ENCODE data around the gene BECN2.

BECN2 gene

GRCh38 chr1:241957692-241958494 lies at the start of gene BECN2:
BECN2 (plus strand) TSS chr1:241957767; CDS start chr1:241957767, 0 bp downstream.
- no peak for DNase-seq

GRCh38 chr1:241916196-241916595 lies 41.4 kb upstream of the BECN2 start:
- no peak for DNase-seq

- no peak for DNase-seq
These were observed 40.1 kb upstream of the BECN2 start for GRCh38 chr1:241917487-241917886.

- DNase-seq = no peak
These were observed 38.7 kb upstream of the BECN2 start for GRCh38 chr1:241918879-241919278.

GRCh38 chr1:241924080-241924808 lies 33.3 kb upstream of the BECN2 start:
- no peak for DNase-seq

- no peak for DNase-seq
These were observed 31.4 kb upstream of the BECN2 start for GRCh38 chr1:241926141-241926540.

- no peak for DNase-seq
These were observed 30.2 kb upstream of the BECN2 start for GRCh38 chr1:241927321-241927720.

GRCh38 chr1:241932845-241933244 lies 24.7 kb upstream of the BECN2 start:
- no peak for DNase-seq

GRCh38 chr1:241934201-241934848 lies 23.2 kb upstream of the BECN2 start:
- DNase-seq = no peak

GRCh38 chr1:241934866-241935265 lies 22.7 kb upstream of the BECN2 start:
- no peak for DNase-seq

- DNase-seq = no peak
These were observed 17.8 kb upstream of the BECN2 start for GRCh38 chr1:241939798-241940197.

- no peak for DNase-seq
These were observed 14.8 kb upstream of the BECN2 start for GRCh38 chr1:241942738-241943137.

GRCh38 chr1:241944300-241944699 lies 13.3 kb upstream of the BECN2 start:
- DNase-seq = no peak

- DNase-seq = no peak
These were observed 10.2 kb upstream of the BECN2 start for GRCh38 chr1:241947354-241947753.

- DNase-seq = no peak
These were observed 7.2 kb upstream of the BECN2 start for GRCh38 chr1:241950390-241950789.

- DNase-seq = no peak
These were observed 4.6 kb downstream of the BECN2 start for GRCh38 chr1:241962153-241962552.

GRCh38 chr1:241963722-241964121 lies 6.2 kb downstream of the BECN2 start:
- no peak for DNase-seq

GRCh38 chr1:241964550-241965282 lies 7.1 kb downstream of the BECN2 start:
- no peak for DNase-seq

GRCh38 chr1:241968611-241969010 lies 11.0 kb downstream of the BECN2 start:
- no peak for DNase-seq

GRCh38 chr1:241972703-241973369 lies 15.3 kb downstream of the BECN2 start:
- no peak for DNase-seq

- DNase-seq = no peak
These were observed 18.7 kb downstream of the BECN2 start for GRCh38 chr1:241976229-241976628.

GRCh38 chr1:241979071-241979470 lies 21.5 kb downstream of the BECN2 start:
- DNase-seq = no peak

GRCh38 chr1:241979926-241980325 lies 22.4 kb downstream of the BECN2 start:
- DNase-seq = no peak
